GM12864 (cell line): ENCODE results near the gene TMEM88.

ENCODE experiments used
- DNase-seq: peaks from one replicate; pipeline ENCODE4 v3.0.0-alpha.2; 2011; ENCODE audit warnings: low read depth
- H3K4me3 ChIP-seq: 2 replicates; pipeline ENCODE4 v1.5.1; 2011; ENCODE audit warnings: mild to moderate bottlenecking, low read depth, low read length, control low read depth
- CTCF ChIP-seq: IDR thresholded peaks from 2 replicates; pipeline ENCODE4 v1.5.1; 2011; ENCODE audit warnings: low read depth, mild to moderate bottlenecking, moderate library complexity, low read length, control low read depth, inconsistent platforms; ENCODE audit errors: missing control alignments

Gene TMEM88

GRCh38 chr17:7849130-7849750 lies 5.6 kb upstream of the TMEM88 start:
- no peak for TF ChIP-seq CTCF
- DNase-seq: no peak
- H3K4me3 ChIP-seq: no peak overlapping the region

- no peak overlapping the region for H3K4me3 ChIP-seq
- TF ChIP-seq CTCF: no peak
- DNase-seq: no peak
These were observed 4.9 kb upstream of the TMEM88 start for GRCh38 chr17:7849751-7850504.

GRCh38 chr17:7850701-7851437 lies 4.0 kb upstream of the TMEM88 start:
- DNase-seq: no peak
- no peak for TF ChIP-seq CTCF
- peak overlapping the region; percentile 53 for H3K4me3 ChIP-seq

GRCh38 chr17:7851438-7852261 lies 3.2 kb upstream of the TMEM88 start:
- peak; percentile 75 for DNase-seq
- peak overlapping the region; percentile 53 for H3K4me3 ChIP-seq
- TF ChIP-seq CTCF: peak; percentile 99

GRCh38 chr17:7852262-7852670 lies 2.6 kb upstream of the TMEM88 start:
- DNase-seq: no peak
- TF ChIP-seq CTCF: no peak
- H3K4me3 ChIP-seq: no peak overlapping the region

GRCh38 chr17:7852919-7853690 lies 1.8 kb upstream of the TMEM88 start:
- TF ChIP-seq CTCF: no peak
- DNase-seq: no peak
- H3K4me3 ChIP-seq: no peak overlapping the region
